NT2/D1 (cell line): ENCODE results near the gene LIN28B.

Source experiments
- SUZ12 ChIP-seq: IDR thresholded peaks from 2 replicates; pipeline ENCODE4 v1.6.1; 2011; ENCODE audit not compliant: insufficient read length, insufficient read depth; ENCODE audit errors: extremely low read depth
- YY1 ChIP-seq: IDR thresholded peaks from 2 replicates; pipeline ENCODE4 v1.6.1; 2011; ENCODE audit not compliant: insufficient read length, insufficient read depth
- ZNF274 ChIP-seq: IDR thresholded peaks from 2 replicates; pipeline ENCODE4 v1.6.1; 2011; ENCODE audit warnings: mild to moderate bottlenecking, low read depth, low read length

DNA sequence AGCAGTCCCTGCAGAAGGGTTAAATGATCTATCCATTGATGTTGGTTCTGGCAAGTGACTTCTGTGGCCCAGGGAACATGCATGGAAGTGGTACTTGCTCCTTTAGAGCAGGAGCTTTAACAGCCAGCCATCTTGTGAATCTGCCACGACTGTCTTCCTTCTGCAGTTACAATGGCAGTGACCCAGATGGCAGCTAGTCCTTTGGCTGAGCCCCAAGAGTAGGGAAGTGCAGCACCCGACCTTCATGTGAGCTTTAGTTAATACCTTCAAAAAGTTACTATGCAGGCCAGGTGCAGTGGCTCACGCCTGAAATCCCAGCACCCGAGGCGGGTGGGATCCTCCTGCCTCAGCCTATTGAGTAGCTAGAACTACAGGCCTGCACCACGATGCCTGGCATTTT lies 156.5 kb downstream of the LIN28B start:
- TF ChIP-seq SUZ12 (no peak), YY1 (no peak), ZNF274 (no peak)
